ENCODE data around the gene MAVS. TPM values are rescaled to one million over a fixed set of nuclear protein-coding genes. Genes with fewer than 3 reads are reported as not detected.

The MAVS gene
- total RNA-seq, 2 donors from 2014 or later = 38.6 to 45.2 TPM

GRCh38 chr20:3847429-3847940 lies 851 bp downstream of the MAVS start:
- DNase-seq (ENCODE audit: low spot score) = peak; percentile 53
- no peaks in the 10 kb centered on the region for H3K27me3 Mint-ChIP-seq
- peaks cover 14 to 22% of the 10 kb centered on the region in 2 donors for H3K4me1 Mint-ChIP-seq (ENCODE audit: low read depth in 2 of 2)
- H3K36me3 Mint-ChIP-seq = no peaks in the 10 kb centered on the region
- peak overlapping the region; percentile 78 to 89 for H3K27ac Mint-ChIP-seq
- H3K9me3 Mint-ChIP-seq = no peaks in the 10 kb centered on the region
- H3K4me3 Mint-ChIP-seq = peak overlapping the region; percentile 89
- no peak for ATAC-seq

GRCh38 chr20:3848565-3848964 lies 1.9 kb downstream of the MAVS start:
- peak overlapping the region; percentile 89 for H3K4me3 Mint-ChIP-seq
- peak overlapping the region; percentile 23 to 47 for H3K27ac Mint-ChIP-seq
- H3K9me3 Mint-ChIP-seq = no peaks in the 10 kb centered on the region
- no peaks in the 10 kb centered on the region for H3K27me3 Mint-ChIP-seq
- H3K36me3 Mint-ChIP-seq = no peaks in the 10 kb centered on the region
- H3K4me1 Mint-ChIP-seq (ENCODE audit: low read depth in 2 of 2) = peaks cover 14 to 22% of the 10 kb centered on the region in 2 donors
- ATAC-seq (no peak), DNase-seq (ENCODE audit: low spot score) (no peak)

- H3K27ac Mint-ChIP-seq = no peak overlapping the region
- H3K9me3 Mint-ChIP-seq = no peaks in the 10 kb centered on the region
- H3K4me1 Mint-ChIP-seq (ENCODE audit: low read depth in 2 of 2) = peaks cover 8 to 16% of the 10 kb centered on the region in 2 donors
- DNase-seq (ENCODE audit: low spot score) = no peak
- no peak overlapping the region for H3K4me3 Mint-ChIP-seq
- no peaks in the 10 kb centered on the region for H3K27me3 Mint-ChIP-seq
- peak in 1 of 2 donors; percentile 44 for ATAC-seq
- peaks cover 19% of the 10 kb centered on the region for H3K36me3 Mint-ChIP-seq
Measured at GRCh38 chr20:3854462-3854871, 7.8 kb downstream of the MAVS start.

GRCh38 chr20:3857405-3857804 lies 10.8 kb downstream of the MAVS start:
- ATAC-seq (no peak), DNase-seq (ENCODE audit: low spot score) (no peak)
- H3K4me1 Mint-ChIP-seq (ENCODE audit: low read depth in 2 of 2) = peaks cover 8 to 12% of the 10 kb centered on the region in 2 donors
- H3K36me3 Mint-ChIP-seq = peaks cover 19% of the 10 kb centered on the region
- no peak overlapping the region for H3K4me3 Mint-ChIP-seq
- H3K9me3 Mint-ChIP-seq = no peaks in the 10 kb centered on the region
- H3K27me3 Mint-ChIP-seq = no peaks in the 10 kb centered on the region
- no peak overlapping the region for H3K27ac Mint-ChIP-seq

- Mint-ChIP-seq H3K27me3 (no peaks in the 10 kb centered on the region), H3K27ac (no peak overlapping the region), H3K4me1 (ENCODE audit: low read depth in 2 of 2) (peaks cover 8 to 12% of the 10 kb centered on the region in 2 donors), H3K9me3 (no peaks in the 10 kb centered on the region), H3K36me3 (peaks cover 19% of the 10 kb centered on the region), H3K4me3 (no peak overlapping the region)
- ATAC-seq (no peak), DNase-seq (ENCODE audit: low spot score) (no peak)
Measured at GRCh38 chr20:3858689-3859088, 12.1 kb downstream of the MAVS start.

GRCh38 chr20:3861191-3861590 lies 14.6 kb downstream of the MAVS start:
- Mint-ChIP-seq H3K4me3 (no peak overlapping the region), H3K36me3 (peaks cover 12% of the 10 kb centered on the region), H3K9me3 (no peaks in the 10 kb centered on the region), H3K27me3 (no peaks in the 10 kb centered on the region), H3K27ac (no peak overlapping the region), H3K4me1 (ENCODE audit: low read depth in 2 of 2) (peaks cover 3 to 5% of the 10 kb centered on the region in 2 donors)
- DNase-seq (ENCODE audit: low spot score) (no peak), ATAC-seq (no peak)

GRCh38 chr20:3862333-3862732 lies 15.7 kb downstream of the MAVS start:
- Mint-ChIP-seq H3K36me3 (peaks cover 6% of the 10 kb centered on the region), H3K4me3 (no peak overlapping the region), H3K4me1 (ENCODE audit: low read depth in 2 of 2) (no peaks in the 10 kb centered on the region), H3K27me3 (no peaks in the 10 kb centered on the region), H3K27ac (peak overlapping the region in 1 of 2 donors; percentile 15), H3K9me3 (no peaks in the 10 kb centered on the region)
- DNase-seq (ENCODE audit: low spot score) = no peak
- ATAC-seq = no peak

GRCh38 chr20:3863317-3863716 lies 16.7 kb downstream of the MAVS start:
- Mint-ChIP-seq H3K27ac (peak overlapping the region in 1 of 2 donors; percentile 68), H3K4me1 (ENCODE audit: low read depth in 2 of 2) (no peaks in the 10 kb centered on the region), H3K9me3 (no peaks in the 10 kb centered on the region), H3K36me3 (no peaks in the 10 kb centered on the region), H3K27me3 (no peaks in the 10 kb centered on the region), H3K4me3 (no peak overlapping the region)
- DNase-seq (ENCODE audit: low spot score) = no peak
- no peak for ATAC-seq

GRCh38 chr20:3864518-3864917 lies 17.9 kb downstream of the MAVS start:
- H3K27ac Mint-ChIP-seq = no peak overlapping the region
- H3K4me3 Mint-ChIP-seq = no peak overlapping the region
- no peaks in the 10 kb centered on the region for H3K4me1 Mint-ChIP-seq (ENCODE audit: low read depth in 2 of 2)
- no peaks in the 10 kb centered on the region for H3K9me3 Mint-ChIP-seq
- no peaks in the 10 kb centered on the region for H3K27me3 Mint-ChIP-seq
- H3K36me3 Mint-ChIP-seq = no peaks in the 10 kb centered on the region
- no peak for ATAC-seq
- no peak for DNase-seq (ENCODE audit: low spot score)

GRCh38 chr20:3865152-3865886 lies 18.7 kb downstream of the MAVS start:
- H3K36me3 Mint-ChIP-seq = no peaks in the 10 kb centered on the region
- H3K9me3 Mint-ChIP-seq = no peaks in the 10 kb centered on the region
- DNase-seq (ENCODE audit: low spot score) (no peak), ATAC-seq (no peak)
- H3K27me3 Mint-ChIP-seq = no peaks in the 10 kb centered on the region
- no peak overlapping the region for H3K27ac Mint-ChIP-seq
- no peaks in the 10 kb centered on the region for H3K4me1 Mint-ChIP-seq (ENCODE audit: low read depth in 2 of 2)
- no peak overlapping the region for H3K4me3 Mint-ChIP-seq

GRCh38 chr20:3865887-3866407 lies 19.3 kb downstream of the MAVS start:
- H3K27me3 Mint-ChIP-seq = no peaks in the 10 kb centered on the region
- no peak overlapping the region for H3K4me3 Mint-ChIP-seq
- no peaks in the 10 kb centered on the region for H3K9me3 Mint-ChIP-seq
- H3K27ac Mint-ChIP-seq = no peak overlapping the region
- DNase-seq (ENCODE audit: low spot score) (no peak), ATAC-seq (no peak)
- peaks cover 0 to 3% of the 10 kb centered on the region in 2 donors for H3K4me1 Mint-ChIP-seq (ENCODE audit: low read depth in 2 of 2)
- no peaks in the 10 kb centered on the region for H3K36me3 Mint-ChIP-seq

GRCh38 chr20:3866464-3866863 lies 19.8 kb downstream of the MAVS start:
- peak in 1 of 2 donors; percentile 13 for ATAC-seq
- DNase-seq (ENCODE audit: low spot score) = no peak
- H3K4me1 Mint-ChIP-seq (ENCODE audit: low read depth in 2 of 2) = peaks cover 0 to 3% of the 10 kb centered on the region in 2 donors
- H3K9me3 Mint-ChIP-seq = no peaks in the 10 kb centered on the region
- H3K27ac Mint-ChIP-seq = no peak overlapping the region
- H3K27me3 Mint-ChIP-seq = no peaks in the 10 kb centered on the region
- H3K4me3 Mint-ChIP-seq = no peak overlapping the region
- H3K36me3 Mint-ChIP-seq = no peaks in the 10 kb centered on the region

GRCh38 chr20:3867802-3868201 lies 21.2 kb downstream of the MAVS start:
- H3K36me3 Mint-ChIP-seq = peaks cover 1% of the 10 kb centered on the region
- DNase-seq (ENCODE audit: low spot score) (no peak), ATAC-seq (no peak)
- H3K27me3 Mint-ChIP-seq = no peaks in the 10 kb centered on the region
- H3K9me3 Mint-ChIP-seq = no peaks in the 10 kb centered on the region
- peak overlapping the region in 1 of 2 donors; percentile 16 for H3K27ac Mint-ChIP-seq
- H3K4me3 Mint-ChIP-seq = no peak overlapping the region
- H3K4me1 Mint-ChIP-seq (ENCODE audit: low read depth in 2 of 2) = peaks cover 4 to 5% of the 10 kb centered on the region in 2 donors

- Mint-ChIP-seq H3K27ac (no peak overlapping the region), H3K9me3 (no peaks in the 10 kb centered on the region), H3K36me3 (peaks cover 6% of the 10 kb centered on the region), H3K27me3 (no peaks in the 10 kb centered on the region), H3K4me3 (no peak overlapping the region), H3K4me1 (ENCODE audit: low read depth in 2 of 2) (peaks cover 14 to 17% of the 10 kb centered on the region in 2 donors)
- no peak for DNase-seq (ENCODE audit: low spot score)
- ATAC-seq = no peak
Measured at GRCh38 chr20:3869839-3870634, 23.4 kb downstream of the MAVS start.

Data from natural killer cell treated with Interleukin-12 subunit alpha and Interleukin-12 subunit beta and Interleukin-15 and Interleukin-18, amount 100 ng/mL, for 72 hours (primary cell).